WTC11 (cell line): Measurements from ENCODE around the gene OASL. TPM values are rescaled to one million over a fixed set of nuclear protein-coding genes. Genes with fewer than 3 reads are reported as not detected.
A peak's percentile ranks its signal among the peaks of the same experiment; 100 is the strongest.

Experiments
- ATAC-seq: fragments of 200-7000 bp; cut with Tn5 transposase; 2 replicates; pipeline ENCODE4 v1.10.0; 2021; ENCODE audit warnings: mild to moderate bottlenecking, moderate library complexity
- CTCF ChIA-PET: fragments of 300-600 bp; sonication (Branson Sonifier 250); formaldehyde crosslinking; loops from one replicate; lab custom pipeline; 2021; ENCODE audit warnings: antibody characterized with exemption; lab: Charles Lee
- POLR2A ChIA-PET: fragments of 350-600 bp; sonication (Branson Sonifier 250); formaldehyde crosslinking; loops from one replicate; lab custom pipeline; 2021; ENCODE audit warnings: antibody characterized with exemption; lab: Charles Lee
- DNase-seq: peaks from one replicate; pipeline ENCODE4 v3.0.0; 2021; ENCODE audit warnings: low spot score
- H3K27ac Mint-ChIP-seq: 2 replicates; pipeline ENCODE4 v1.8.0; 2021; ENCODE audit warnings: mixed read lengths
- H3K27me3 Mint-ChIP-seq: 2 replicates; pipeline ENCODE4 v1.8.0; 2021; ENCODE audit warnings: low read depth, mild to moderate bottlenecking, moderate library complexity, mixed read lengths
- H3K36me3 Mint-ChIP-seq: 2 replicates; pipeline ENCODE4 v1.8.0; 2021; ENCODE audit warnings: mixed read lengths
- H3K4me1 Mint-ChIP-seq: 2 replicates; pipeline ENCODE4 v1.8.0; 2022; ENCODE audit warnings: mixed read lengths
- H3K4me3 Mint-ChIP-seq: 2 replicates; pipeline ENCODE4 v1.8.0; 2021; ENCODE audit warnings: mild to moderate bottlenecking, moderate library complexity, mixed read lengths
- H3K9me3 Mint-ChIP-seq: 2 replicates; pipeline ENCODE4 v1.8.0; 2021; ENCODE audit warnings: mixed read lengths
- ATF6 ChIP-seq: sonication (generic); formaldehyde crosslinking; IDR thresholded peaks from 2 replicates; pipeline ENCODE4 v1.8.1; 2023; ENCODE audit warnings: mild to moderate bottlenecking, missing genetic modification reagents
- CBFB ChIP-seq: sonication (generic); formaldehyde crosslinking; IDR thresholded peaks from 2 replicates; pipeline ENCODE4 v1.8.1; 2022; ENCODE audit warnings: mild to moderate bottlenecking, low read depth, missing genetic modification reagents
- CTCF ChIP-seq: fragments of 200-600 bp; IDR thresholded peaks from 2 replicates; pipeline ENCODE4 v1.8.0; 2022; ENCODE audit warnings: antibody characterized with exemption
- E2F1 ChIP-seq: sonication (generic); formaldehyde crosslinking; IDR thresholded peaks from 2 replicates; pipeline ENCODE4 v1.8.0; 2022; ENCODE audit warnings: mild to moderate bottlenecking, missing genetic modification reagents
- E2F4 ChIP-seq: sonication (generic); formaldehyde crosslinking; IDR thresholded peaks from 2 replicates; pipeline ENCODE4 v1.8.1; 2022; ENCODE audit warnings: low read depth, mild to moderate bottlenecking, moderate library complexity, missing genetic modification reagents, borderline replicate concordance
- HMGXB4 ChIP-seq: sonication (generic); formaldehyde crosslinking; IDR thresholded peaks from 2 replicates; pipeline ENCODE4 v1.8.1; 2023; ENCODE audit warnings: mild to moderate bottlenecking, moderate library complexity, missing genetic modification reagents
- MXD4 ChIP-seq: fragments of 250-450 bp; sonication (Bioruptor Pico); IDR thresholded peaks from 2 replicates; pipeline ENCODE4 v1.8.0; 2021; ENCODE audit warnings: mild to moderate bottlenecking, moderate library complexity, borderline replicate concordance
- NFATC4 ChIP-seq: fragments of 250-450 bp; sonication (Bioruptor Pico); IDR thresholded peaks from 2 replicates; pipeline ENCODE4 v1.9.0; 2021; ENCODE audit warnings: mild to moderate bottlenecking
- TCF7 ChIP-seq: sonication (generic); formaldehyde crosslinking; IDR thresholded peaks from 2 replicates; pipeline ENCODE4 v1.8.0; 2022; ENCODE audit warnings: mild to moderate bottlenecking, low read depth, missing genetic modification reagents, moderate library complexity
- TP53 ChIP-seq: sonication (generic); formaldehyde crosslinking; IDR thresholded peaks from 2 replicates; pipeline ENCODE4 v1.8.1; 2023; ENCODE audit warnings: mild to moderate bottlenecking, missing genetic modification reagents
- USF2 ChIP-seq: sonication (generic); formaldehyde crosslinking; IDR thresholded peaks from 2 replicates; pipeline ENCODE4 v1.8.1; 2023; ENCODE audit warnings: mild to moderate bottlenecking, missing genetic modification reagents, moderate library complexity
- ZNF121 ChIP-seq: sonication (generic); formaldehyde crosslinking; IDR thresholded peaks from 2 replicates; pipeline ENCODE4 v1.8.0; 2023; ENCODE audit warnings: missing genetic modification reagents
- ZNF396 ChIP-seq: fragments of 250-450 bp; sonication (Bioruptor Pico); IDR thresholded peaks from 2 replicates; pipeline ENCODE4 v1.8.0; 2021; ENCODE audit warnings: mild to moderate bottlenecking, moderate library complexity, borderline replicate concordance
- ZNF423 ChIP-seq: fragments of 250-450 bp; sonication (Bioruptor Pico); IDR thresholded peaks from 2 replicates; pipeline ENCODE4 v2.1.2; 2022; ENCODE audit warnings: mild to moderate bottlenecking, moderate library complexity
- ZNF512 ChIP-seq: sonication (generic); formaldehyde crosslinking; IDR thresholded peaks from 2 replicates; pipeline ENCODE4 v1.8.1; 2022; ENCODE audit warnings: missing genetic modification reagents, borderline replicate concordance
- total RNA-seq: library from RNA; stranded (reverse); gene quantifications from 3 replicates; pipeline ENCODE4 v1.2.3, GENCODE V29; 2021
- TF ChIP-seq, protein P1 (sequence below): fragments of 250-450 bp; sonication (Bioruptor Pico); IDR thresholded peaks from 2 replicates; pipeline ENCODE4 v1.9.0; 2021; ENCODE audit warnings: moderate library complexity, mild to moderate bottlenecking, inconsistent platforms, borderline replicate concordance
- TF ChIP-seq, protein P2 (sequence below): fragments of 250-450 bp; sonication (Bioruptor Pico); IDR thresholded peaks from 2 replicates; pipeline ENCODE4 v2.1.2; 2022; ENCODE audit warnings: mild to moderate bottlenecking, moderate library complexity

The OASL gene
- total RNA-seq, 1 experiment from 2014 or later, result 0.28 TPM

DNA sequence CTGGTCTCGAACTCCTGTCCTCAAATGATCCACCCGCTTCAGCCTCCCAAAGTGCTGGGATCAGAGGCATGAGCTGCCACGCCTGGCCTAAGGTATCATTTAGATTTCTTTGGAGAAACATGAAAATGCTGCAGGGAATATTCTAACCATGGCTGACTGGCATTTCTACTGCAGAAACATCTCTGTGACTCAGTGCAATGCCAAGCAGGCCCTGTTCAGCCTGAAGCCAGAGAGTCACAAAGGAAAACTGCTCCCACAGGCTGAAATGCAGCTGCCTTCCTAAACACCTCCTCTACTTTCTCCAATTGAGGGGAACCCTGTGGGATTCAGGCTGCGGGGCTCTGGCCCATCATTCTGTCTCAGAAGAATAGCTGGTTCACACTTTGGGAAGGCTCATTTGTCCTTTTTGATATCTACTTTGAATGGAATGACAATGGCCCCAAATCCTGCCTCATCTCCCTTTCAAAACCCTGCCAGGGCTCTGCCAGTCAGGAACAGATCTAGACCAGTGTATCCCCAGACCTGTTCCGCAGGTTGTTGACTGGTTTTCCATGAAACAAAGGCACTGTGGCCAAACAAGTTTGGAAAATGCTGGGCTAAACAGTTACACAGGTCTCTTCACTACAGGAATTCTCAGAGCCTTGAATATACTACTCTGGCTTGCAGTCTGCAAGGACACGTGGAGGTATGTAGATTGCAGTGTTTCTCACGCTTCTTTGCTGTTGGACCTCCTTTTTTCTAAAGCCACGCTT lies 30.5 kb downstream of the OASL start (continued):
- no peak for TF ChIP-seq ATF6 (CRISPR knock-in tag)
- no peak for TF ChIP-seq ZNF423 (CRISPR knock-in tag)
- no peak for TF ChIP-seq ZNF396 (CRISPR knock-in tag)
- TF ChIP-seq TCF7 (CRISPR knock-in tag), result no peak
- no peak for TF ChIP-seq E2F1
- TF ChIP-seq USF2 (CRISPR knock-in tag), result no peak
- TF ChIP-seq CBFB (CRISPR knock-in tag), result no peak
- TF ChIP-seq, protein P1, sequence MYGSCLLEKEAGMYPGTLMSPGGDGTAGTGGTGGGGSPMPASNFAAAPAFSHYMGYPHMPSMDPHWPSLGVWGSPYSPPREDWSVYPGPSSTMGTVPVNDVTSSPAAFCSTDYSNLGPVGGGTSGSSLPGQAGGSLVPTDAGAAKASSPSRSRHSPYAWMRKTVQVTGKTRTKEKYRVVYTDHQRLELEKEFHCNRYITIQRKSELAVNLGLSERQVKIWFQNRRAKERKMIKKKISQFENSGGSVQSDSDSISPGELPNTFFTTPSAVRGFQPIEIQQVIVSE (CRISPR knock-in tag), result no peak
- TF ChIP-seq MXD4 (CRISPR knock-in tag), result no peak
- no peak for TF ChIP-seq TP53

DNA sequence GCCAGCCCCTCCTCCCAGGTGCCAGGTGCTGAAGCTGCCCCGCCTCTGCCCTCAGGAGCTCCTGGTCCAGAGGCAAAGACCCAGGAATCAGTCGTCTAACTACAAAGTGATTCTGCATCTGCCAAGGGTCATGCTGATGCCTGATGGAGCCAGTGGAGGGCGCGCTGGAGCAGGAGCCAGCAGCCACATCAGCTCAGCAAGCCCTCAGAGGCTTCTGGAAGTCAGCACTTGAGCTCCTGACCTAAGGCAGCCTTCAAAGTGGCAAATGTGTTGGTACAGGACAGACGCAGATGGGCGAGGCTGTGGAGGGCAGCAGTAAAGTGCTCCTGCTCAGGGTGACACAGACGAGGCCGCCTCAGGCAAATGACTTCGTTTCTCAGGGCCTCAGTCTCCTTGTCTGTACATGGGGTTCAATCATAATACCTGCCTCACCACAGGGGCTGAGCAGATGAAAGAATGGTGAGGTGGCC lies 33.7 kb downstream of the OASL start:
- ChIA-PET CTCF (interaction anchor here (0.5 to 2.8 kb wide), 89 partner anchors 8 to 1072 kb away, joined by 3 to 35 read pairs (median 4); partner anchors contain the start of genes C12orf43, CABP1, HNF1A and P2RX7), POLR2A (interaction anchor here (1.1 to 1.2 kb wide), 2 partner anchors 32 to 356 kb away, joined by 3 to 4 read pairs; no protein-coding TSS in a partner anchor)
- Mint-ChIP-seq H3K4me3 (no peak overlapping the region), H3K36me3 (peaks cover 50% of the 10 kb centered on the region), H3K4me1 (peaks cover 2% of the 10 kb centered on the region; the same call in 1 of the 2 replicates), H3K27ac (peak overlapping the region; percentile 87), H3K9me3 (no peaks in the 10 kb centered on the region), H3K27me3 (no peaks in the 10 kb centered on the region)
- DNase-seq (peak; percentile 84), ATAC-seq (peak; percentile 78)
- TF ChIP-seq USF2 (CRISPR knock-in tag) (no peak), CTCF (peak; percentile 80), NFATC4 (CRISPR knock-in tag) (no peak), ZNF121 (CRISPR knock-in tag) (no peak), ZNF512 (CRISPR knock-in tag) (no peak), HMGXB4 (CRISPR knock-in tag) (no peak), E2F4 (CRISPR knock-in tag) (no peak)
- TF ChIP-seq, protein P2, sequence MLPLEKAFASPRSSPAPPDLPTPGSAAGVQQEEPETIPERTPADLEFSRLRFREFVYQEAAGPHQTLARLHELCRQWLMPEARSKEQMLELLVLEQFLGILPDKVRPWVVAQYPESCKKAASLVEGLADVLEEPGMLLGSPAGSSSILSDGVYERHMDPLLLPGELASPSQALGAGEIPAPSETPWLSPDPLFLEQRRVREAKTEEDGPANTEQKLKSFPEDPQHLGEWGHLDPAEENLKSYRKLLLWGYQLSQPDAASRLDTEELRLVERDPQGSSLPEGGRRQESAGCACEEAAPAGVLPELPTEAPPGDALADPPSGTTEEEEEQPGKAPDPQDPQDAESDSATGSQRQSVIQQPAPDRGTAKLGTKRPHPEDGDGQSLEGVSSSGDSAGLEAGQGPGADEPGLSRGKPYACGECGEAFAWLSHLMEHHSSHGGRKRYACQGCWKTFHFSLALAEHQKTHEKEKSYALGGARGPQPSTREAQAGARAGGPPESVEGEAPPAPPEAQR (CRISPR knock-in tag), result no peak
